Measurements from ENCODE around the gene AP3S2. TPM values are rescaled to one million over a fixed set of nuclear protein-coding genes. Genes with fewer than 3 reads are reported as not detected.
"Not testable (repeated sequence)": the region's sequence is repeated elsewhere in the genome, so short reads cannot be mapped to it uniquely, and the experiment has no call there.

AP3S2 gene
- polyA plus RNA-seq, 1 donor (not counting 4 experiments of a cell fraction or from before 2014, with no cell fraction given), result 34.6 TPM

- H3K79me2 ChIP-seq (ENCODE audit: control insufficient read depth, insufficient read depth, low read length), result peaks cover 5% of the 10 kb centered on the region
- H3K36me3 ChIP-seq (ENCODE audit: control insufficient read depth in 2 of 2, extremely low read depth in 1 of 2, insufficient read depth in 2 of 2, low read length in 2 of 2), result peaks cover 7 to 19% of the 10 kb centered on the region in 2 experiments
- FAIRE-seq (no peak), DNase-seq (ENCODE audit: low read depth, low spot score) (no peak)
- no peaks in the 10 kb centered on the region for H3K27me3 ChIP-seq (ENCODE audit: control insufficient read depth, extremely low read depth, insufficient read depth, low read length)
- no peak overlapping the region for H3K4me3 ChIP-seq (ENCODE audit: control insufficient read depth in 2 of 3, extremely low read depth in 1 of 3, insufficient read depth in 2 of 3, low read depth in 1 of 3, low read length in 3 of 3)
- H2AFZ ChIP-seq (ENCODE audit: control insufficient read depth, low read length), result no peak overlapping the region
- no peaks in the 10 kb centered on the region for H3K4me1 ChIP-seq (ENCODE audit: control insufficient read depth, extremely low read depth, insufficient read depth, low read length)
- H3K9ac ChIP-seq (ENCODE audit: control insufficient read depth, extremely low read depth, insufficient read depth, low read length), result no peak overlapping the region
- dilution Hi-C loops (cut with MboI; ENCODE audit: extremely low pct_ligation_motif_present, low sequenced_read_pairs), result no loop called here
- H3K9me3 ChIP-seq (ENCODE audit: control insufficient read depth, low read depth, low read length), result no peaks in the 10 kb centered on the region
- no peaks in the 10 kb centered on the region for H3K9me1 ChIP-seq (ENCODE audit: control insufficient read depth, extremely low read depth, insufficient read depth, low read length)
- H3K27ac ChIP-seq (ENCODE audit: control insufficient read depth, insufficient read depth, low read length), result no peak overlapping the region
- TF ChIP-seq EZH2 (IDR thresholded peaks at IDR 0.05; ENCODE audit: low read length) (no peak), CTCF (optimal IDR thresholded peaks at IDR 0.05 in 1 of 3, IDR thresholded peaks at IDR 0.05 in 1 of 3, conservative IDR thresholded peaks at IDR 0.05 in 1 of 3; ENCODE audit: extremely low read depth in 1 of 3, insufficient read depth in 2 of 3, low read length in 3 of 3) (no peak)
- H4K20me1 ChIP-seq (ENCODE audit: control insufficient read depth, extremely low read depth, insufficient read depth, low read length), result no peaks in the 10 kb centered on the region
- no peak overlapping the region for H3K4me2 ChIP-seq (ENCODE audit: control insufficient read depth, extremely low read depth, insufficient read depth, low read depth, low read length)
Observed at GRCh38 chr15:89885611-89886010, 8.2 kb downstream of the AP3S2 start.

DNA sequence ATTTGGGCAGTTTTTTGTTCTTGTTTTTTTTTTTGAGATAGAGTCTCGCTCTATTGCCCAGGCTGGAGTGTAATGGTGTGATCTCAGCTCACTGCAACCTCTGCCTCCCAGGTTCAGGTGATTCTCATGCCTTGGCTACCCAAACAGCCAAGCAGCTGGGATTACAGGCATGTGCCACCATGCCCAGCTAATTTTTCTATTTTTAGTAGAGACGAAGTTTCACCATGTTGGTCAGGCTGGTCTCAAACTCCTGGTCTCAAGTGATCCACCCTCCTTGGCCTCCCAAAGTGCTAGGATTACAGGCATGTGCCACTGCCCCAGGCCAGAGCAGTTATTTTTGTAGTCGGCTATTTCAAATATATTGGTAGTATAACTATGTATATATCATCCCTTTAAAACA lies 8.6 kb downstream of the AP3S2 start:
- dilution Hi-C loops (cut with MboI; ENCODE audit: extremely low pct_ligation_motif_present, low sequenced_read_pairs); H3K9me1 ChIP-seq (ENCODE audit: control insufficient read depth, extremely low read depth, insufficient read depth, low read length); H3K79me2 ChIP-seq (ENCODE audit: control insufficient read depth, insufficient read depth, low read length); H3K9me3 ChIP-seq (ENCODE audit: control insufficient read depth, low read depth, low read length); H2AFZ ChIP-seq (ENCODE audit: control insufficient read depth, low read length); FAIRE-seq; H3K4me1 ChIP-seq (ENCODE audit: control insufficient read depth, extremely low read depth, insufficient read depth, low read length); H3K4me3 ChIP-seq (ENCODE audit: control insufficient read depth in 2 of 3, extremely low read depth in 1 of 3, insufficient read depth in 2 of 3, low read depth in 1 of 3, low read length in 3 of 3); H3K9ac ChIP-seq (ENCODE audit: control insufficient read depth, extremely low read depth, insufficient read depth, low read length); H3K4me2 ChIP-seq (ENCODE audit: control insufficient read depth, extremely low read depth, insufficient read depth, low read depth, low read length); H3K27me3 ChIP-seq (ENCODE audit: control insufficient read depth, extremely low read depth, insufficient read depth, low read length); H4K20me1 ChIP-seq (ENCODE audit: control insufficient read depth, extremely low read depth, insufficient read depth, low read length); DNase-seq (ENCODE audit: low read depth, low spot score); H3K27ac ChIP-seq (ENCODE audit: control insufficient read depth, insufficient read depth, low read length): not testable (repeated sequence)
- H3K36me3 ChIP-seq (ENCODE audit: control insufficient read depth in 2 of 2, extremely low read depth in 1 of 2, insufficient read depth in 2 of 2, low read length in 2 of 2), result peaks cover 7 to 19% of the 10 kb centered on the region in 2 experiments

DNA sequence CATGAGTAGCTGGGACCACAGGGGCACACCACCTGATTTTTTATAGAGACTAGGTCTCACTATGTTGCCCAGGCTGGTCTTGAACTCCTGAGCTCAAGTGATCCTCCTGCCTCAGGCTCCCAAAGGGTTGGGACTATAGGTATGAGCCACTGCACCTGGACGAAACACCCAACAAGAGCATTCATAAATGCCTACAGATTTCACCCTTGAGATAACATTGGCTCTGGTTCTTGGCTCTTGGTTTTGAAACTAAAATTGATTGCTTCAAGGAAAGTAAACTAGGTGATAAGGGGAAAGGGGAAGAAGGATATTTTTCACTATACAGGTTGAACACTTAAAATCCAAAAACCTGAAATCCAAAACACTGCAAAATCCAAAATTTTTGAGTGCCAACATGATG lies 10.3 kb downstream of the AP3S2 start:
- H3K4me1 ChIP-seq (ENCODE audit: control insufficient read depth, extremely low read depth, insufficient read depth, low read length), result no peaks in the 10 kb centered on the region

More for the DNA sequence above, 10.3 kb downstream of the AP3S2 start:
- Histone ChIP-seq H3K9me1 (ENCODE audit: control insufficient read depth, extremely low read depth, insufficient read depth, low read length) (no peaks in the 10 kb centered on the region), H3K4me2 (ENCODE audit: control insufficient read depth, extremely low read depth, insufficient read depth, low read depth, low read length) (no peak overlapping the region), H3K36me3 (ENCODE audit: control insufficient read depth in 2 of 2, extremely low read depth in 1 of 2, insufficient read depth in 2 of 2, low read length in 2 of 2) (peaks cover 6 to 14% of the 10 kb centered on the region in 2 experiments), H3K9ac (ENCODE audit: control insufficient read depth, extremely low read depth, insufficient read depth, low read length) (no peak overlapping the region), H2AFZ (ENCODE audit: control insufficient read depth, low read length) (no peak overlapping the region), H3K4me3 (ENCODE audit: control insufficient read depth in 2 of 3, extremely low read depth in 1 of 3, insufficient read depth in 2 of 3, low read depth in 1 of 3, low read length in 3 of 3) (no peak overlapping the region), H3K79me2 (ENCODE audit: control insufficient read depth, insufficient read depth, low read length) (no peaks in the 10 kb centered on the region), H3K27me3 (ENCODE audit: control insufficient read depth, extremely low read depth, insufficient read depth, low read length) (no peaks in the 10 kb centered on the region), H3K27ac (ENCODE audit: control insufficient read depth, insufficient read depth, low read length) (no peak overlapping the region), H3K9me3 (ENCODE audit: control insufficient read depth, low read depth, low read length) (no peaks in the 10 kb centered on the region), H4K20me1 (ENCODE audit: control insufficient read depth, extremely low read depth, insufficient read depth, low read length) (no peaks in the 10 kb centered on the region)
- no peak for FAIRE-seq
- dilution Hi-C loops (cut with MboI; ENCODE audit: extremely low pct_ligation_motif_present, low sequenced_read_pairs), result no loop called here
- TF ChIP-seq CTCF (optimal IDR thresholded peaks at IDR 0.05 in 1 of 3, IDR thresholded peaks at IDR 0.05 in 1 of 3, conservative IDR thresholded peaks at IDR 0.05 in 1 of 3; ENCODE audit: extremely low read depth in 1 of 3, insufficient read depth in 2 of 3, low read length in 3 of 3), result no peak
- no peak for TF ChIP-seq EZH2 (IDR thresholded peaks at IDR 0.05; ENCODE audit: low read length)
- DNase-seq (ENCODE audit: low read depth, low spot score), result no peak
